Hematopoietic multipotent progenitor cell treated with erythropoietin and hydrocortisone succinate and interleukin-3 and kit ligand, for 4 days (in vitro differentiated cells): ENCODE data around the gene MYH13.
A peak's percentile ranks its signal among the peaks of the same experiment; 100 is the strongest.

Source experiments
- DNase-seq: peaks from one replicate; pipeline ENCODE4 v3.0.0-alpha.2; 2015

The MYH13 gene

DNA sequence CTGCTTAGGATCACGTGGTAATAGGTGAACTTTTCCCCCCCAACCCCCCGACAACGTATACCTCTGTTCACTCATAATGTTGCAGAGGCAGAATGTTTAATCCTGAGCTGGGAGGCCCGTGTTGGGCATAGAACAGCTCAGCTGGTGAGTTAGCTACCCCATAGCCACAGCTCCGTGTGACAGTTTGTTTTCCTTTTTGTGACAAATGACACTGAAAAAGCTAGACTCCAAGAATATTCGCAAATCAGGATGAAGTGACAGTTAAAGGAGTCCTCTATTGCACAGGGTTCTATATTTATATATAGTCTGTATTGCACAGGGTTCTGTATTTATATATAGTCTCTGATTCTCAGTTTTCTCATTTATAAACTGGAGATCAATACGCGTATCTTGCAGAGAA lies 33.8 kb downstream of the MYH13 start:
- DNase-seq, result no peak

DNA sequence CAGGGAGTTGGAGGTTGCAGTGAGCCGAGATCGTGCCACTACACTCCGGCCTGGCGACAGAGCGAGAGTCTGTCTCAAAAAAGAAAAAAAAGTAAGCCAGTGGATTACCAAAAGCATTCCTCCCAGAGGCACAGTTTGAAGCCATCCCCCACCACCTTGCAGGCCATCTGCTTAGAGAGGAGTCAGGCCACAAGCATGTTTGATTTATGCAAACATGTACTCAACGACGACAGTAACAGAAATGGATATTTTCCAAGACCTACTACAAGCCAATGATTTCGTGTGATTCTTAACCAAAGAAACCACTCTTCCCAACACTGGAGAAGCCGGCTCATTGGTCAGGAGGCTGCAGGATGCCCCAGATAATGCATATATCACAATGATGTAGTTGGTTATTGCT lies 34.8 kb downstream of the MYH13 start:
- DNase-seq, result no peak

DNA sequence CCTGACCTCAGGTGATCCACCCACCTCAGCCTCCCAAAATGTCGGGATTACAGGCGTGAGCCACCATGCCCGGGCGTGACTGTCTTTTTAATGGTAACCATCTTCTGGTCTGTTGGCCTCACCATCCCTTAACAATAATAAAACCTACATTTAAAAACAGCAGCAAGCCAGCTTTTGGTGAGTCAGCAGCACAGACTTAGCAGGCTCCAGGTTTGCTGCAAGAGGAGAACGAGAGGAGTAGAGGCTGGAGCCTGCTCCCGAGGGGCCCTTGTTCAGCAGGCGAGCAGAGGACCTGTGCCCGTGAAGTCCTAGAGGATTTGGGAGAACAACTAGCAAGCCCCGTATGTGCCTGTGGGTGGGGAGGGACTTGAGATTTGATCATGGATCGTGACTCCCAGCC lies 35.7 kb downstream of the MYH13 start:
- DNase-seq, result no peak

DNA sequence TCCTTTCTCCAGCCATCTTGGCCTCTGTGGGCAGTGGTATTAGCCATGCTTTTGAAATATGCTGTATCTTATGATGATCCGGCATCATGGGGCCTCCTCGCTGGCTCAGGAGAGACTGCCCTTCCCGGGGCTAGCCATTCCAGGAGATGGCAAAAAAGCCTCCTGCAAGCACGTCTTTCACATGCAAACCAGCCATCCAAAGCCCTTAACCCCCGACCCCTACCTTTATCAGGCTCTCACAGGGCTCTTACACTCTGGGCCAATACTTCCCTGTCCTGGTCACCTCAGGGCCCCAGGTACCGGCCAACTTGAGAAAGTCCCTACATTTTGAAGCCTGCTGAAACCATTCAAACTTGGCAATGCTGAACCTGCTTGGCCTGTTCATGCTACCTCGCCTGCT lies 36.4 kb downstream of the MYH13 start:
- DNase-seq, result no peak

DNA sequence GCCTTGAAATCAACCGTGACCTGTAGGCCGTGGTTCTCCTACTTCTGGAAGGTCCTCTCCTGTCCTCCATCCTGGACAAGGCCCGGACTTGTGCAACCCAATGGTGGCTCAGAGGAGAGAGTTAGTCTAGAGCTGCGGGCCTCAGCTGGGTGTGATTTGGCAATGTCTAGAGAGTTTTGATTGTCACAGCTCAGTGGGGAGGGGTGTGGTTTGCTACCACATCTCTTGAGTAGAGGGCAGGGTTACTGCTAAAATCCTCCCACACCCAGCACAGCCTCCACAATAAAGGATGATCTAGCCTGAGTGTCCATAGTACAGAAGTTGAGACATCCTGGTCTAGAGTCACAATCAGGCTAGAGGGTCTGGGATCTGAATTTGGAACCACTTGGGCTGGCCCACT lies 40.3 kb downstream of the MYH13 start:
- no peak for DNase-seq

DNA sequence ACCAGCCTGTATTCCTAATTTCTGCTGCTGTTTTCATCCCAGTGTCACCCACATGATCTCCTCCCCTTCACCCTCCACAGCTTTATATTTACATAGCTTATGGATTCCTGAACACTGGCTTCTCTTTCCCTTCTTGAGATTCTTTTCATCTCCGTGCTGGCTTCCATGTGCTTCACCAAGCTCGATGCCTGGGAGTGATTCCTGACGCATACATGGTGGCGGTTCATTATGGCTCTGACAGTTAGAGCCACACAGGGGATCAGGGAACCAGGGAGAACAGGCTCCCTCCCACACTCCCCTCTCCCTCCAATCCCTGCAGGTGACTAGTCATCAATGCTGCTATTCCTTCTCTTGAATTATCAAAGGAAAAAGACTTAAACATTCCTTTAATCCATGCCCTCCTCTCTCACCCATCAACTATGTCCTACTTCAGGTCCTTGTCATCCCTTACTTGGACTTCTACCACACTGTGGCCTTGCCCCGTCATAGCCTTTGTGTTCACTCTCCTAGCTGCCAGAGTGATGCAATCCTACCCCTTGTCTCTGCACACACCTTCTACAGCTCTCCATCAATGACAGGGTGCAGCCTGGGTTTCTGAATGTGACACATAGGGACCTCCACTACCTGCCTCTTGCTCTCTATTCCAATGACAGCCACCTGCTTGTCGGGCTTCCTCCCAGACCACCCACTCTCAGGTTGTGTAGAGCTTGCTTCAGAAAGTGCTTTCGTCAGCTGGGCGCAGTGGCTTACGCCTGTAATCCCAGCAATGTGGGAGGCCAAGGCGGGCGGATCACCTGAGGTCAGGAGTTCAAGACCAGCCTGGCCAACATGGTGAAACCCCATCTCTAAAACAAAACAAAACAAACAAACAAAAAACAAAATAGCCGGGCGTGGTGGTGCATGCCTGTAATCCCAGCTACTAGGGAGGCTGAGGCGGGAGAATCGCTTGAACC lies 43.6 kb downstream of the MYH13 start:
- DNase-seq, result no peak

DNA sequence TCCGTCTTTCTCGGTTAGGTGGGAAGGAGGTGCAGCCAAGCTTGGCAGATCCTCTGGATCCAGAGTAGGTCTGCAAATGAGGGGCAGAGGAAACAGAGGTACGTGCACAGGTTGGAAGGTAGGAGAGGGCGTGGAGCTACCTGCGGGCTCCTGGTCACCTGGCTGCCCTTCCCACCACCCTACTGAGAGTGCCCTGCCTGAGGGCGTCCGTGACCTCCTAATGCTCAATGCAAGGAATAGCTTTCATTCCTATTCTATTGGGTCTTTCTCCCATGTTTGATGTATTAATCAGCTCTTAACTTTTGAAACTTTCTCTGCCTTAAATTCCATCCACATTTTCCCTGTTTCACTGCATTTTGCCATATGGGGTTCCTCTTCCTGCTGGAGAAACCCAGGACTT lies 44.6 kb downstream of the MYH13 start:
- no peak for DNase-seq

DNA sequence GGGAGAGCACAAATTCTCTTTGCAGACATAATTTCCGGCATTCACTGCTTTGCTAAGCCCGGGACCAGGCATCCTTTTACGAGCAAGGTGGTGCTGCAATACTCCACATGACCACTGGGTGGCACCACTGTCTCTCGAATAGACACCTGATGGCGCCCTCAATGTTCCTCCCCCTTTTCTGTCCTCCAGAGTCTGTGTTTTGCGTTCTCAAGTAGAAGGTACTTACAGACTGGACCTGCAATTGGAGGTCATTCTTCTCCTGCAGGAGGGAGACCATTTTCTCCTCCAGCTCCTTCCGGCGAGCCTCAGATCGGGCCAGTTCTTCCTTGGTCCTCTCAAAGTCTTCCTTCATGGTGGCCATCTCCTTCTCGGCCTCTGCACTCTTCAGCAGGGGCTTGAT lies 45.2 kb downstream of the MYH13 start:
- peak; percentile 92 for DNase-seq

DNA sequence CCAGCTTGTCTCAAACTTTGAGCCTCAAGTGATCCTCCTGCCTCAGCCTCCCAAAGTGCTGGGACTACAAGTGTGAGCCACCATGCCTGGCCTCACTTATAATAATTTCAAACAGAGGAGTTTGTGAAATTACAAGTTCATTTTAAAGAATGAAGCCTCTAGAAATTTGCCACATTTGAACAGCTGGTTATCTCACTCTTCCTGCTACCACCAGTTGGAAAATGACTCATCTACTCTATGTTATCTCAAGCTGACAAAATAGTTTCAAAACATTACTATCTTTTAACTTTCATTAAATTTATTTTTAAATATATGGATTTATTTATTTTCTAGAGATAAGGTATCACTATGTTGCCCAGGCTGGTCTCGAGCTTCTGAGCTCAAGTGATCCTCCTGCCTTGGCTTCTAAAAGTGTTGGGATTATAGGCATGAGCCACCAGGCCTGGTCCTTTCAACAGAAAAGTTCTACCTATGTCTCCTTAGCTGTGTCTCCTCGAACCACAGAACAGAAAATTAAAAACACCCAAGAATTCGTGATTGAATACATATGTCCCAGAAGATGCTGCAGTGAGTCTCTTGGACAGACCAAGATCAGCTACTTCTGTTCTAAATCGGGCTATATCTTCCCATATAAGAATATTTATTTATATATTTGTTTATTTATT lies 47.6 kb downstream of the MYH13 start:
- peak; percentile 75 for DNase-seq

DNA sequence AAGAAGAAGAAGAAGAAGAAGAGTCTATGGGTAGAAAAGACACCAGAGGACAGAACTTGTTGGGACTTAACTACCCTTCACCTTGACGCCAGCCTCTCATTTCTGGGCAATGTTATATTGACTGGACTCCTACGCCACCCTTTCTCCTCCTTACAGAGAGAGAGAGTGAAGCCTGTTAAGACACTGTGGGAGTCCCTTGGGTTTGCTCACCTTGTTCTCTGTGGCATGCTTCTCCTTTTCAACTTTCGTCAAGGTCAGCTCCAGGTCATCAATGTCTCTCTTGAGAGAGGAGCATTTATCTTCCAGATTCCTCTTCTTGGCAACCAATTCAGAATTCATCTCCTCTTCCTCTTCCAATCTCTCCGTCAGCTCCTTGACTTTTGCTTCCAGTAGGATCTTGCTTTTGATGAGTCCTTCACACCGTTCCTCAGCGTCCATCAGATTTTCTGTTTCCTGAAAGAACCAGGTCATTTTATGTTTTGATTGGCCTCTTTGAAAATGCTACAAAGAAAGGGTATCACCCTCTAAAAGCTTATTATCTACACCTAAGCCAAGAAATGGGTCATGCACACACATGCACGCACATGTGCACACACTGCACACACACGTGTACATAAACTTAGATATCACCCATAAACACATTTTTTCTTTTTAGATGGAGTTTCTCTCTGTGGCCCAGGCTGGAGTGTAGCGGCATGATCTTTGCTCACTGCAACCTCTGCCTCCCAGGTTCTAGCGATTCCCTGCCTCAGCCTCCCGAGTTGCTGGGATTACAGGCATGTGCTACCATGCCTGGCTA lies 48.8 kb downstream of the MYH13 start:
- no peak for DNase-seq

DNA sequence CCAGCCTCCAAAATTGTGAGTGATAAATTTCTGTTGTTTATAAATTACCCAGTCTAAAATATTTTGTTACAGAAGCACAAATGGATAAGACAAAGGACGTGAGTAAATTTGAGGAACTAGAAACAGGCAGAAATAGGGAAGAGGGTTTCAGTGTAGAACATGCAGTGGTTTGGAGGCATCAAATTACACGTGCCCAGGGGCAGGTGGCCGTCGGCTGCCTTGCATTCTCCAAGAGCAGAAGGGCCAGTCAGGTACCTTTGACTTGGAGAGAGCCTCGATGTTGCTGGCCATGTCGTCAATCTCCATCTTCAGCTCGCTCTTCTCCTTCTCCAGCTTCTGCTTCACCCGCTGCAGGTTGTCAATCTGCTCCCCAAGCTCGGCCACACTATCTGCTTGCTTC lies 54.3 kb downstream of the MYH13 start:
- peak; percentile 61 for DNase-seq

DNA sequence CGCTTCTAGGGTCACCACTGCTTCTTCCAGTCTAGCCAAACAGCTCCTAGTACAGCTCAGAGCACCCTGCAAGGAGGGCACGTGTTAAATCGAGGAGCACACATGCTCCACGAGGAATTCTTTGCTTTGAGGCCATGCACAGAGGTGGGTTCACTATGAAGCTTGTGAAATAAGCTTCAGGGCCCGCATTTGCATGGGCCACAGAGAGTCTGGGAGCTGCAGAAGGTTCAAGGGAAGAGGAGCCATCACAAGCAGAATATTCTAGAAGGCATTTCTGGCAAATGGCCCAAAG lies 55.3 kb downstream of the MYH13 start:
- DNase-seq, result no peak

DNA sequence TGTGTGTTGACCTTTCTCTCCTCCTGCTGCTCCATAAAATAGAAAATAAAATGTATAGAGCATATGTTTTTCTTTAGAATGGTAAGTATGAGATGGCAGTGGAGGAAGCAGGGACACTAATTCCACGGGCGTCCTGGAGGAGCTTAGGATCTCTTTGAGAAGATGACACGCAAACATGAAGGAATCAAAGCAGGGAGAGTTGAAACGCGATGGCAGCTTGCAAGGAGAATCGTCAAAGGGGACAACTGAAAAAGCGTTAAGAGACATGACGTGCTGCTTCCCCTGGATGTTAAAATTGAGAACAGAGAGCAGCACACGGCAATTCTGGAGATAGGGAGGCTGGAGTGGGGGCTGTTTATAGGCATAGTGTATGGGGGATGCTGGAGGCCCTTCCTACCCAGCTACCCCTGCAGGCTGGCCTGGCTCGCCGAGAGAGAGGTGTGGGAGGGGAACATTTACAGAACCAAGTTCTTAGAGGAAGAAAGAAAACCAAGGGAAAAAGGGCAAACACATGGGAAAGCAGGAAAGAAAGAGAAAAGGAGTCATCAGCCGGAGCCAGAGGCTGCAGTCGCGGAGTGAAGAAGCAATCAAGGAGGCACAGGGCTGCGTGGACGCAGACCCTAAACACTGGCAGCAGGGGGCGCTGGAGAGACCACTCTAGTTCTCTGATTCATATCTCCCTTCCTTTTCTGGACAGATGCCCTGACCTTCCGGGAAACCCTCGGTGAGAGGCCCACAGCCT lies 55.8 kb downstream of the MYH13 start:
- peak; percentile 83 for DNase-seq

DNA sequence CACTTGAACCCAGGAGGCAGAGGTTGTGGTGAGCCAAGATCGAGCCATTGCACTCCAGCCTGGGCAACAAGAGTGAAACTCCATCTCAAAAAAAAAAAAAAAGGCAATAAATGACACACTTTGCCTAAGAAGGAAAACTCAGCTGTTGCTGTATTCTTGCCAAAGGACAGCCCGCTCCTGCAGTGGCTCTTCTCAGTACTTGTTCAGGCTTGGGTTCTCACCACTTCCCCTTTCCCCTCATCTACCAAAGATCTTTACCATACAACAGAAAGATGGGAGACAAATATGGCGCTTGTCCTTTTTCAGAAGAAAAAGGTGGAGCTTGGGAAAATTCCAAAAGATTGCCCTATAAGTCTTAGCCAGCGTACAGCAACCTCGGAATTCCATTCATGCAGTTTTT lies 58.5 kb downstream of the MYH13 start:
- peak; percentile 57 for DNase-seq

DNA sequence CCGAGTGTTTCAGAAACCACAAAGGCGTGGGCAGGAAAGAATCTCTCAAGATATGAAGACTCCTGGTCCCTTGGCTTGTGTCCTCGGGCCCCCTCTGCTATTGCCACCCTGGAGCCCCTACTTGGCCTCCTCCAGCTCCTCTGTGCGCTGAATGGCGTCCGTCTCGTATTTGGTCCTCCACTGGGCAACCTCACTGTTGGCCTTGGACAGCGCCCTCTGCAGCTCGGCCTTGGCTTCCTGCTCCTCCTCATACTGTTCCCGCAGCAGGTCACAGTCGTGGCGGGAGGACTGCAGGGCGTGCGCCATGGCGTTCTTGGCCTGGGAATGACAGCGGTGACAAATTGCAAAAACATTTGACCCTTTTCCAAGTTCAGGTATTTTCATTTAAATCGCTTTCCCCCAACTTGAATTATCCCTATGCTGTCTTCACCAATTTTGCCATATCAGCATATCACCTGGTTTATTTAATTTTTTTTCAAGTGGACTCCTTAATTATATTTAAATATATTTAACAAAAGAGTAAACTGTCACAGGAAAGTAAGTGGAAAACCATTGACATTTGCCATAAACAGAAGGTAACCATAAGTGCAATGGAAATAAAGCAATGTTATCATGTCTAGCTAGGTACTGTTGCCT lies 59.7 kb downstream of the MYH13 start:
- DNase-seq, result no peak

DNA sequence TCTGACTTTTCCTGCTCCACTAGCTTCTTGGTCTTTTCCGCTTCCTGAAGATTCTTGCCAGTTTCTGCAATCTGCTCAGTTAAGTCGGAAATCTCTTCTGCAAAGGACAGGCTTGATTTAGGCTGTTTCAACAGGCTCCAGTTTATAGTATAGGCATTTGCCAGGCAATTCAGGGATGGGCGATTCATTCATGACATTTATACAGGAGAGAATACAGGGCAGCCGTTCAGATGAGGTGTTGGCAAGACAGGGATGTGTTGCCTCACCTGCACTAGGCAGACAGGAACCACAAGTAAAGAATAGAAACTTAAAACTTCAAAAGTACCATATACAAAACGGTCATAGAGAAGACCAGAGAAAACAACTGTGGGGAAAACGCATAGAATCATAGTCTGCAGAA lies 61.7 kb downstream of the MYH13 start:
- DNase-seq, result no peak

DNA sequence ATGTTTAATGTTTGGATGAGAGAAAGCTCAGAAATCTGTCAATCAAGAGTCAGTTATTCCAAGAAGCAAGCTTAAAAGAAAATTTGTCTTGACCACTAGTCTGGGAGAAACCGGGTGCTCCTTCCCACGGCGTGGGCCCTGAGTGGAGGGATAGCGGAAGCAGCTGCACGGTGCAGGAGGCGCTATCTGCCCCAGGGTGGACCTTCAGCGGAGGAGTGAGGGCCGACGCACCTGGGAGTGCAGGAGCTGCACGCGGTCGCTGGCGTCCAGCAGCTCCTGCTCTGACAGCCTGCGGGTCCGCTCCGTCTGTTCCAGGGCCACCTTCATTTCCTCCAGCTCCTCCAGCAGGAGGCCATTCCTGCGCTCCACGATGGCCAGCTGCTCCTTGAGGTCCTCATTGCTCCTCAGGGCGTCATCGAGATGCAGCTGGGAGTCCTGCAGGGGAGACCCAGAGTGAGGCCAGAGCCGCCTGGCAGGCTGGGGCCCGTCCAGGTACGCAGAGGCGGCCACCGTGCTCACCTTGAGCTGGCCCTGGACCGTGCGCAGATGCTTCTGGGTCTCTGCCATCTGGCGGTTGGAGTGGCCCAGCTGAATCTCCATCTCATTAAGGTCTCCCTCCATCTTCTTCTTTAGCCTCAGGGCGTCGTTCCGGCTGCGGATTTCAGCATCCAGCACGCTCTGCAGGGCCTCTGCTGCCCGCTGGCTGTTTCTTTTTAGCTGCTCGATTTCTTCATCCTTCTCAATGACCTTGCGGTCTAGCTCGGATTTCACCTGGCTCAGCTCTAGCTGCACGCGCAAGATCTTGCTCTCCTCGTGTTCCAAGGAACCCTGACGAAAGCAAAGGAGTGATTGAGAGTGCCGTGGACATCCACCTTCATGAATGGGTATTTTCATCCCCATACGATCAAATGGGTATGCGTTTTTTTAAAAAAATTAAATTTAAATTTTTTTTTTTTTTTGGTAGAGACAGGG lies 63.5 kb downstream of the MYH13 start:
- DNase-seq, result no peak

DNA sequence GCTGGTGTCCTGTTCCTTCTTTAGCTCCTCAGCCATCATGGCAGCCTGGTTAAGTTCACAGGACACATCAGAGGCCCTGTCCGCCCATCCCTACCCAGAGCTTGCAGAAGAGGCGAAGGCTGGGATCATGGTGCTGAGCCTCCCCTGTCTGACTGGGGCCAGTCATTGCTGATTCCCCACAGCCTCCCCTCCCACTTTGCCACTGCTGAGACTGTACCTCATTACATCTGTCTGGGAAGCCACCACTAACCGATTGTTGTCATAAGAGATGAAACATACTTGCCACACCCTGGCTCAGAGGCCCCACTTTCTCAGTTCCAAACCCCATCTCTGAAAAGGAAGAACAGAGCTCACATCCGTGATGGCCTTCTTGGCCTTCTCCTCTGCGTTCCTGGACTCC lies 66.2 kb downstream of the MYH13 start:
- DNase-seq, result no peak

DNA sequence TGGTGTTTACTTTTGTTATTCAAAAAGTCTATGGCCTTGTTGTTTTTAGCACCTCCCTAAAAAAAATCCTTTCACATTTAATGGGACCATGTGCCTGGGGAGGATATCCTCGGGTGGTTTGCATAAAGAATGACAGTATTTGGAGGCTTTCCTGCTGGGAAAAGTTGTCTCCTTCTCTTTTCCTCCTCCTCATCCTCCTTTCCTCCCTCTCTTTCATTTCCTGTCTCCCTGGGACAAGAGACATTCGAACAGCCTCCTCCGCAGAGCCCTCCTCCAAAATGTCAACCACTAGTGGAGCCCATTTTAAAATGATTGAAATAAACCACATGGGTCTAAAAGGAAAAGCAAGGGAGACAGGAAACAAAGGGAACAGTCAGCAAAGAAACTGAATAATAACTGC lies 67.4 kb downstream of the MYH13 start:
- DNase-seq, result no peak

DNA sequence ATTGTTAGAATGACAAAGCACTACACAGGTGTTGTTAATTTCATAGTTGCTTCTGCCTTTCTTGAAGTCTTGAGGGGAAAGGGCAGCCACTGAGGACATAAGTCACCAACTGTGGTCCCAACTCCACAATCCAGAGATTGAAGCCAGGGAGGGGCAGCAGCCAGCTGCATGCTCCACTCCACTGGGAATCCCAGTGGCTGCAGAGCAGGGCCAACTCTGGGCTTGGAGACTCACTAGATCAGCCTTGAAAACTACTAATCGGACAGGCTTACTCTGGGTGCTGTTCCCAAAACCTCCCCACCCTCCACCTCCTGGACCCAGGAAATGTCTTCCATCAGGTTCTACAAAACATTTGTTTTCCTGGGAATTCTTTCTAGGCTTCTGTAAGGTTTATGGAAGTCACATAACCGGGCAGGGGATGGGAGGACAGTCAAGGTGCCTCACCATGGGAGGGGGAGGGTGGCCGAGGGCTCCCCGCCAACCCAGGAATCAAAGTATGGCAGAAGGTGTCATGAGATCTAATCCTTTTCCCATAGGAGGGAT lies 68.0 kb downstream of the MYH13 start:
- no peak for DNase-seq

DNA sequence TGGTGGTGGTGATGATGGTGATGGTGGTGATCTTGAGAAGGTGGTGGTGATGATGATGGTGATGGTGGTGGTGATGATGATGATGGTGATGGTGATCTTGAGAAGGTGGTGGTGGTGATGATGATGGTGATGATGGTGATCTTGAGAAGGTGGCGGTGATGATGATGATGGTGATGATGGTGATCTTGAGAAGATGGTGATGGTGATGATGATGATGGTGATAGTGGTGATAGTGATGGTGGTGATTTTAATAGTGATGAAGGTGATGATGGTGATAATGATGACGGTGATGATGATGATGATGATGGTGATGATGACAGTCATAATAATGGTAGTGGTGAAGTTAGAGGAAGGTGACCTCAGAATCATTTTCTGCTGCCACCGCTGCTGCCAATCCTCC lies 75.1 kb downstream of the MYH13 start:
- no peak for DNase-seq
